Activated T-cell treated with anti-CD3 and anti-CD28 coated beads for 1 hour (primary cell): ENCODE measurements around the gene PRAMEF25.
"Not testable (repeated sequence)": the region's sequence is repeated elsewhere in the genome, so short reads cannot be mapped to it uniquely, and the experiment has no call there.

Experiments used
- DNase-seq: peaks from one replicate; pipeline ENCODE4 v3.0.0-alpha.2; 2020; ENCODE audit warnings: low read depth

Gene PRAMEF25

DNA sequence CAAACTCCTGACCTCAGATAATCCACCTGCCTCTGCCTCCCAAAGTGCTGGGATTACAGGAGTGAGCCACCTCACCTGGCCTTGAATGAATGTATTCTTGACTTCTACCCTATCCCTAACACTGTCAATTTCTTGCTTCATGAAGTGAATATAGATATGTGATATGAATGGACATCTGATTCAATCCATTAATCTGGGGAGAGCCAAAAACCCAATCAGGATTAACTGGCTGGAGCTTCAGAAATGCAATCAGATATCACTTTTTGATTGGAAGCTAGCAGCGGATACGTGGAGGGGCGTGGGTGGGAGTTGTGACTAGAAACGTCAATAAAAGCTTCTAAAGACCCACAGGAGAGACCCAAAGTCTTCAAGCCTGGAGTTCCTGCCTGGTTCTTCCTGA lies at the start of gene PRAMEF25:
Gene PRAMEF25 (plus strand): TSS at position 301 of the 400 bp plus-strand sequence. CDS start 2,920 bp downstream, outside the sequence.
- DNase-seq, result not testable (repeated sequence)

DNA sequence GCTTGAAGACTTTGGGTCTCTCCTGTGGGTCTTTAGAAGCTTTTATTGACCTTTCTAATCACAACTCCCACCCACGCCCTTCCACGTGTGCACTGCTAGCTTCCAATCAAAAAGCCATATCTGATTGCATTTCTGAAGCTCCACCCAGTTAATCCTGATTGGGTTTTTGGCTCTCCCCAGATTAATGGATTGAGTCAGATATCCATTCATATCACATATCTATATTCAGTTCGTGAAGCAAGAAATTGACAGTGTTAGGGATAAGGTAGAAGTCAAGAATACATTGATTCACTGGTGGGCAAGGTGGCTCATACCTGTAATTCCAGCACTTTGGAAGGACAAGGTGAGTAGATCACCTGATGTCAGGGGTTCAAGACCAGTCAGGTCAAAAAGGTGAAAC lies 14.1 kb upstream of the PRAMEF25 start, which contains the start of gene PRAMEF27:
Gene PRAMEF27 (minus strand): TSS at position 101 of the 400 bp plus-strand sequence. CDS start 2,916 bp downstream, outside the sequence.
- not testable (repeated sequence) for DNase-seq

DNA sequence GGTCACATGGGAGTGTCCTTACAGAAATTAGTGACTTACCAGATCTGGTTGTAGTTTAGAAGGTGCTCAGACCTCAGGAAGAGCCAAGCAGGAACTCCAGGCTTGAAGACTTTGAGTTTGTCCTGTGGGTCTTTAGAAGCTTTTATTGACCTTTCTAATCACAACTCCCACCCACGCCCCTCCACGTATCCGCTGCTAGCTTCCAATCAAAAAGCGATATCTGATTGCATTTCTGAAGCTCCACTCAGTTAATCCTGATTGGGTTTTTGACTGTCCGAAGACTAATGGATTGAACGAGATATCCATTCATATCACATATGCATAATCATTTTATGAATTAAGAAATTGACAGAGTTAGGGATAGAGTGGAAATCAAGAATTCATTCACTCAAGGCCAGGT lies 46.2 kb downstream of the PRAMEF25 start, which contains the start of gene HNRNPCL2:
Gene HNRNPCL2 (minus strand): TSS at position 101 of the 400 bp plus-strand sequence. CDS start 454 bp downstream, outside the sequence.
- DNase-seq, result not testable (repeated sequence)
